HepG2 (cell line): Measurements from ENCODE around the gene MYO7A. TPM values are rescaled to one million over a fixed set of nuclear protein-coding genes. Genes with fewer than 3 reads are reported as not detected.

Experiments
- ATAC-seq: fragments of 200-7000 bp; cut with Tn5 transposase; 3 replicates; pipeline ENCODE4 v1.9.1; 2020; ENCODE audit warnings: mild to moderate bottlenecking, moderate library complexity
- BruUV-seq: library from RNA; stranded (reverse); fragments of 400-500 nt; replicated peaks from 2 replicates; lab custom pipeline; 2021; lab: Mats Ljungman, UMichigan
- CTCF ChIA-PET: fragments of 300-600 bp; formaldehyde crosslinking; extraction: SDS; loops from one replicate; lab custom pipeline; 2021; ENCODE audit warnings: low total read pairs, inconsistent platforms, low intra/inter-chr PET ratio; lab: Yijun Ruan, JAX
- POLR2A ChIA-PET: fragments of 350-600 bp; sonication (Branson Sonifier 250); formaldehyde crosslinking; loops from one replicate; lab custom pipeline; 2020; ENCODE audit warnings: antibody characterized with exemption, inconsistent platforms; lab: Yijun Ruan, JAX
- DNase-seq: peaks from one replicate; pipeline ENCODE4 v3.0.0-alpha.2; 2015; ENCODE audit warnings: low spot score
- FAIRE-seq: peaks from 3 replicates; lab custom pipeline; 2011; peaks lifted over from hg19 to GRCh38; lab: Jason Lieb, UNC
- H2AFZ ChIP-seq: one replicate; pipeline ENCODE4 v1.6.1; 2011; ENCODE audit warnings: low read length, inconsistent platforms
- H3K27ac ChIP-seq: fragments of 300-600 bp; 3 replicates; pipeline ENCODE4 v1.8.0; 2011; ENCODE audit warnings: mixed run types, mild to moderate bottlenecking, mixed read lengths, low read length, inconsistent platforms; ENCODE audit not compliant: insufficient read depth; ENCODE audit errors: extremely low read length
- H3K27me3 ChIP-seq, 2 experiments: fragments of 200-600 bp in 1 of 2; 2 replicates in 1 of 2; 3 replicates in 1 of 2; pipeline versions ENCODE4 v1.6.0 to v1.8.0; 2011; ENCODE audit warnings: low read length in 2 of 2, mild to moderate bottlenecking in 2 of 2, moderate library complexity in 2 of 2, inconsistent platforms in 1 of 2; ENCODE audit not compliant: insufficient read depth in 2 of 2, control insufficient read depth in 1 of 2
- H3K36me3 ChIP-seq, 2 experiments: fragments of 200-600 bp in 1 of 2; replicated peaks in 1 of 2; 2 replicates in 1 of 2; 3 replicates in 1 of 2; pipeline versions ENCODE4 v1.5.1 to v1.8.0; 2011; ENCODE audit warnings: low read length in 2 of 2, inconsistent platforms in 1 of 2; ENCODE audit not compliant: insufficient read depth in 2 of 2, control insufficient read depth in 1 of 2
- H3K4me1 ChIP-seq: 2 replicates; pipeline ENCODE4 v1.5.1; 2012; ENCODE audit warnings: low read length, inconsistent platforms; ENCODE audit not compliant: insufficient read depth
- H3K4me2 ChIP-seq: 2 replicates; pipeline ENCODE4 v1.6.0; 2011; ENCODE audit warnings: low read depth, low read length, inconsistent platforms
- H3K4me3 ChIP-seq, 3 experiments: fragments of 200-600 bp in 1 of 3; sonication (generic), shearing (Covaris generic) in 1 of 3; replicated peaks in 1 of 3; 2 replicates each; pipeline ENCODE4 v1.5.1; 2011 to 2016; ENCODE audit warnings: low read length in 3 of 3, inconsistent platforms in 2 of 3, low read depth in 2 of 3, mild to moderate bottlenecking in 2 of 3, control low read depth in 1 of 3, mixed read lengths in 1 of 3; ENCODE audit not compliant: insufficient read depth in 1 of 3
- H3K79me2 ChIP-seq: one replicate; pipeline ENCODE4 v1.6.1; 2011; ENCODE audit warnings: low read length, inconsistent platforms; ENCODE audit not compliant: insufficient read depth
- H3K9ac ChIP-seq: 2 replicates; pipeline ENCODE4 v1.6.0; 2011; ENCODE audit warnings: mild to moderate bottlenecking, low read depth, low read length, inconsistent platforms; ENCODE audit not compliant: insufficient read depth
- H3K9me3 ChIP-seq: 2 replicates; pipeline ENCODE4 v1.5.1; 2012; ENCODE audit warnings: mild to moderate bottlenecking, low read length
- H4K20me1 ChIP-seq: 2 replicates; pipeline ENCODE4 v1.6.0; 2011; ENCODE audit warnings: inconsistent platforms, mild to moderate bottlenecking, low read length, moderate library complexity; ENCODE audit not compliant: insufficient read depth
- GATA4 ChIP-seq: sonication (generic); IDR thresholded peaks from 2 replicates; pipeline ENCODE4 v1.6.1; 2016; ENCODE audit warnings: antibody characterized with exemption, low read depth, borderline replicate concordance
- GMEB1 ChIP-seq: sonication (generic); formaldehyde crosslinking; IDR thresholded peaks from 2 replicates; pipeline ENCODE4 v1.5.1; 2020; ENCODE audit warnings: missing genetic modification reagents, mild to moderate bottlenecking, borderline replicate concordance
- REST ChIP-seq, 2 experiments: IDR thresholded peaks; 2 replicates each; pipeline ENCODE4 v1.6.1; 2011 to 2012; ENCODE audit warnings: low read length in 2 of 2, borderline replicate concordance in 1 of 2, low read depth in 1 of 2, mild to moderate bottlenecking in 1 of 2, moderate library complexity in 1 of 2
- SNAI1 ChIP-seq: sonication (generic); formaldehyde crosslinking; IDR thresholded peaks from 2 replicates; pipeline ENCODE4 v1.5.0; 2020; ENCODE audit warnings: mild to moderate bottlenecking, missing genetic modification reagents, borderline replicate concordance
- ZNF253 ChIP-seq: sonication (generic); formaldehyde crosslinking; IDR thresholded peaks from 2 replicates; pipeline ENCODE4 v1.8.0; 2022; ENCODE audit warnings: mild to moderate bottlenecking, missing genetic modification reagents, borderline replicate concordance
- WGBS: methylation state at CpG from one replicate; pipeline ENCODE4 v1.1.6; 2017; ENCODE audit warnings: low lambda C conversion rate; 5-methylcytosine and 5-hydroxymethylcytosine counted together
- in situ Hi-C: cut with HindIII; loops from 2 replicates; pipeline ENCODE4 v1.10.0; 2017; ENCODE audit warnings: low pct_unique_long_range_greater_than_20kb; ENCODE audit not compliant: extremely low pct_ligation_motif_present
- intact Hi-C: fragments of 100-400 bp; cut with micrococcal nuclease; formaldehyde crosslinking; loops from one replicate; pipeline ENCODE4 v1.10.0; 2022; ENCODE audit not compliant: unreplicated experiment
- polyA plus RNA-seq, 8 experiments: library from polyadenylated mRNA; depleted of rRNA in 3 of 8; stranded (reverse) in 7 of 8; unstranded in 1 of 8; fragments of >200 nt; fragmentation: Illumina TruSeq in 4 of 8; extraction: Trizol in 4 of 8; gene quantifications; 2 replicates each; pipeline versions ENCODE4 v1.2.1 to v1.2.3, GENCODE V29; 2011 to 2016; ENCODE audit warnings: low read depth in 4 of 8, missing spikeins in 1 of 8, mixed read lengths in 1 of 8; ENCODE audit not compliant: insufficient read depth in 1 of 8
- total RNA-seq, 5 experiments: library from RNA; depleted of rRNA; stranded (reverse); fragments of >200 nt; fragmentation: Illumina TruSeq; extraction: Trizol; gene quantifications; 2 replicates each; pipeline ENCODE4 v1.2.3, GENCODE V29; 2016; ENCODE audit warnings: low read depth in 1 of 5

Gene MYO7A
- total and polyA plus RNA-seq, 2 of the 13 experiments (the other 11 are each of a cell fraction or from before 2014, with no cell fraction given): 7.5 to 10.0 TPM

- TF ChIP-seq REST (IDR thresholded peaks at IDR 0.05; ENCODE audit: borderline replicate concordance in 1 of 2, low read depth in 1 of 2, low read length in 2 of 2): peak; percentile 10 to 75; a peak in 3 of 4 replicates
- TF ChIP-seq GMEB1 (CRISPR knock-in tag): no peak
- TF ChIP-seq SNAI1 (CRISPR knock-in tag): no peak
- TF ChIP-seq, all 625 proteins: peak for 24
Observed at GRCh38 chr11:77136784-77137420, 8.9 kb downstream of the MYO7A start (continued).

GRCh38 chr11:77137421-77137820 is 9.4 kb downstream of the MYO7A start:
- peak overlapping the region; percentile 41 for H3K27ac ChIP-seq
- in situ Hi-C loops (no loop called here), intact Hi-C loops (no loop called here)
- DNase-seq (no peak), FAIRE-seq (no peak), ATAC-seq (no peak; the same call in 2 of the 3 replicates)
- CTCF ChIA-PET: no interaction called here
- TF ChIP-seq GATA4 (no peak), ZNF253 (CRISPR knock-in tag) (no peak)
- no peak overlapping the region for H3K4me3 ChIP-seq
- BruUV-seq: no TSS peak
- H3K27me3 ChIP-seq: no peaks in the 10 kb centered on the region
- H3K9me3 ChIP-seq: no peaks in the 10 kb centered on the region
- H3K4me2 ChIP-seq: no peak overlapping the region
- no peaks in the 10 kb centered on the region for H4K20me1 ChIP-seq
- H3K9ac ChIP-seq: no peak overlapping the region
- WGBS: 86% methylated on average over 9 of the region's 11 CpGs
- POLR2A ChIA-PET: interaction anchor here (1.1 to 1.4 kb wide), 2 partner anchors 9 to 34 kb away, joined by 3 read pairs; partner anchors contain the start of gene MYO7A
- H3K36me3 ChIP-seq: no peaks in the 10 kb centered on the region
- peaks cover 46% of the 10 kb centered on the region for H3K4me1 ChIP-seq
- H3K79me2 ChIP-seq: no peaks in the 10 kb centered on the region
- H2AFZ ChIP-seq: no peak overlapping the region
